K562 (cell line): ENCODE measurements around the gene IQCN. TPM values are rescaled to one million over a fixed set of nuclear protein-coding genes. Genes with fewer than 3 reads are reported as not detected.

Experiments used
- ARID2 ChIP-seq: fragments of 450-650 bp; IDR thresholded peaks from 2 replicates; pipeline ENCODE4 v1.6.1; 2017; ENCODE audit warnings: antibody characterized with exemption, mild to moderate bottlenecking
- CEBPB ChIP-seq: fragments of 450-650 bp; IDR thresholded peaks from 2 replicates; pipeline ENCODE4 v1.6.1; 2016; ENCODE audit warnings: missing genetic modification characterization, missing compliant biosample characterization
- DDX20 ChIP-seq: fragments of 450-650 bp; IDR thresholded peaks from 2 replicates; pipeline ENCODE4 v1.6.1; 2016; ENCODE audit warnings: missing genetic modification characterization, low read depth, mild to moderate bottlenecking, missing compliant biosample characterization, moderate library complexity
- DNMT1 ChIP-seq: fragments of 450-650 bp; IDR thresholded peaks from 2 replicates; pipeline ENCODE4 v1.6.1; 2016; ENCODE audit warnings: antibody characterized with exemption, mild to moderate bottlenecking
- MCM7 ChIP-seq, 2 experiments: fragments of 450-650 bp; IDR thresholded peaks; 2 replicates each; pipeline ENCODE4 v1.6.1; 2016 to 2018
- NBN ChIP-seq: fragments of 450-650 bp; IDR thresholded peaks from 2 replicates; pipeline ENCODE4 v1.6.1; 2016; ENCODE audit warnings: low read depth, mild to moderate bottlenecking
- NCOA4 ChIP-seq: fragments of 450-650 bp; IDR thresholded peaks from 2 replicates; pipeline ENCODE4 v1.6.1; 2018; ENCODE audit warnings: mild to moderate bottlenecking; ENCODE audit not compliant: partially characterized antibody
- NFATC3 ChIP-seq: fragments of 450-650 bp; IDR thresholded peaks from 2 replicates; pipeline ENCODE4 v1.6.1; 2017; ENCODE audit warnings: mild to moderate bottlenecking
- RHOXF2B ChIP-seq: fragments of 250-450 bp; sonication (Bioruptor Pico); conservative IDR thresholded peaks from 2 replicates; pipeline ENCODE4 v1.5.1; 2021
- SAFB2 ChIP-seq: fragments of 200-400 bp; formaldehyde crosslinking; IDR thresholded peaks from 2 replicates; pipeline ENCODE4 v1.6.1; 2018; ENCODE audit warnings: borderline replicate concordance, low read length, low read depth, moderate library complexity; ENCODE audit not compliant: severe bottlenecking
- SLC30A9 ChIP-seq: fragments of 250-450 bp; sonication (Bioruptor Pico); IDR thresholded peaks from 2 replicates; pipeline ENCODE4 v1.8.0; 2022; ENCODE audit warnings: mild to moderate bottlenecking, moderate library complexity
- SMARCC2 ChIP-seq: fragments of 450-650 bp; IDR thresholded peaks from 2 replicates; pipeline ENCODE4 v1.6.1; 2017; ENCODE audit warnings: antibody characterized with exemption, moderate library complexity, mild to moderate bottlenecking, low read depth
- STAG1 ChIP-seq: sonication (generic); formaldehyde crosslinking; IDR thresholded peaks from 2 replicates; pipeline ENCODE4 v1.5.0; 2020; ENCODE audit warnings: missing genetic modification reagents, borderline replicate concordance
- TAF7 ChIP-seq: fragments of 450-650 bp; IDR thresholded peaks from 2 replicates; pipeline ENCODE4 v1.6.1; 2016; ENCODE audit warnings: missing genetic modification characterization, missing compliant biosample characterization
- TAF9B ChIP-seq: fragments of 450-650 bp; IDR thresholded peaks from 2 replicates; pipeline ENCODE4 v1.6.1; 2018; ENCODE audit warnings: mild to moderate bottlenecking; ENCODE audit not compliant: partially characterized antibody
- TRIM24 ChIP-seq, 2 experiments: fragments of 450-650 bp; IDR thresholded peaks; 2 replicates each; pipeline ENCODE4 v1.6.1; 2016
- ZBTB49 ChIP-seq: sonication (generic); formaldehyde crosslinking; IDR thresholded peaks from 2 replicates; pipeline ENCODE4 v1.8.0; 2022; ENCODE audit warnings: missing genetic modification reagents, mild to moderate bottlenecking, borderline replicate concordance
- ZFPM2 ChIP-seq: fragments of 250-450 bp; sonication (Bioruptor Pico); IDR thresholded peaks from 2 replicates; pipeline ENCODE4 v1.5.1; 2022; ENCODE audit warnings: mild to moderate bottlenecking
- ZNF124 ChIP-seq: sonication (generic); formaldehyde crosslinking; IDR thresholded peaks from 2 replicates; pipeline ENCODE4 v1.8.1; 2022; ENCODE audit warnings: missing genetic modification reagents
- ZNF239 ChIP-seq: fragments of 250-450 bp; sonication (Bioruptor Pico); IDR thresholded peaks from 2 replicates; pipeline ENCODE4 v1.4.0; 2020; ENCODE audit warnings: mild to moderate bottlenecking
- ZNF785 ChIP-seq: fragments of 250-450 bp; sonication (Bioruptor Pico); IDR thresholded peaks from 2 replicates; pipeline ENCODE4 v1.4.0; 2020; ENCODE audit warnings: mild to moderate bottlenecking
- polyA plus RNA-seq, 8 experiments: library from polyadenylated mRNA; depleted of rRNA in 4 of 8; stranded (reverse) in 5 of 8; unstranded in 3 of 8; fragments of >200 nt; fragmentation: Nextera tagmentation in 2 of 8; fragmentation: Illumina TruSeq in 1 of 8; extraction: Ambion mirVana in 2 of 8; extraction: Trizol in 1 of 8; gene quantifications; 2 replicates each; pipeline versions ENCODE4 v1.2.1 to v1.2.3, GENCODE V29; 2011 to 2014; ENCODE audit warnings: inconsistent platforms in 1 of 8, missing spikeins in 1 of 8
- total RNA-seq, 7 experiments: library from RNA; depleted of rRNA in 6 of 7; stranded (reverse); fragments of >200 nt in 6 of 7; fragmentation: Illumina TruSeq in 2 of 7; extraction: Trizol in 2 of 7; gene quantifications; 2 replicates each; pipeline versions ENCODE4 v1.2.1 to v1.2.3, GENCODE V29; 2011 to 2021; ENCODE audit warnings: low replicate concordance in 1 of 7
- TF ChIP-seq, protein P1 (sequence below): sonication (generic); formaldehyde crosslinking; IDR thresholded peaks from 2 replicates; pipeline ENCODE4 v1.9.0; 2022; ENCODE audit warnings: mild to moderate bottlenecking, missing genetic modification reagents

The IQCN gene
- total and polyA plus RNA-seq, 9 of the 15 experiments (the other 6 are each of a cell fraction or from before 2014, with no cell fraction given) = 0.01 to 0.07 (median 0.04) TPM; not detected in 3

GRCh38 chr19:18322759-18323460, 48.7 kb upstream of the IQCN start, which contains the start of gene LSM4 (continued):
- no peak for TF ChIP-seq RHOXF2B (CRISPR knock-in tag)
- TF ChIP-seq ZNF124 (CRISPR knock-in tag) = no peak
- peak; percentile 8 for TF ChIP-seq TAF9B
- no peak for TF ChIP-seq SLC30A9 (CRISPR knock-in tag)
- TF ChIP-seq ZBTB49 = no peak
- no peak for TF ChIP-seq DNMT1
- TF ChIP-seq TAF7 (tag) = no peak
- TF ChIP-seq NFATC3 = no peak
- TF ChIP-seq ZNF785 = no peak
- TF ChIP-seq SMARCC2 = no peak
- no peak for TF ChIP-seq NBN
- no peak for TF ChIP-seq MCM7 (IDR thresholded peaks at IDR 0.05)
- no peak for TF ChIP-seq ARID2
- no peak for TF ChIP-seq ZFPM2 (CRISPR knock-in tag)
- TF ChIP-seq, protein P1, sequence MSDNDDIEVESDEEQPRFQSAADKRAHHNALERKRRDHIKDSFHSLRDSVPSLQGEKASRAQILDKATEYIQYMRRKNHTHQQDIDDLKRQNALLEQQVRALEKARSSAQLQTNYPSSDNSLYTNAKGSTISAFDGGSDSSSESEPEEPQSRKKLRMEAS (CRISPR knock-in tag) = peak; percentile 80
- no peak for TF ChIP-seq TRIM24 (IDR thresholded peaks at IDR 0.05)
- no peak for TF ChIP-seq DDX20 (tag)
- no peak for TF ChIP-seq ZNF239 (CRISPR knock-in tag)
- 0 out of 2 replicates have a peak, but pooled peaks have one; percentile 16 for TF ChIP-seq CEBPB (tag)
- no peak for TF ChIP-seq STAG1 (CRISPR knock-in tag)
- no peak for TF ChIP-seq NCOA4
- no peak for TF ChIP-seq SAFB2
